Stimulated activated CD8-positive, alpha-beta memory T cell treated with anti-CD3 and anti-CD28 coated beads, Interleukin-12 subunit alpha, Interleukin-12 subunit beta, amount 100 ng/mL, for 4 hours (primary cell): ENCODE data around the gene SLC6A1.

ENCODE experiments used
- DNase-seq: peaks from one replicate; pipeline ENCODE4 v3.0.0-alpha.2; 2020; ENCODE audit warnings: low read depth

The SLC6A1 gene

GRCh38 chr3:11019116-11019819 is 26.7 kb downstream of the SLC6A1 start:
- DNase-seq: no peak

GRCh38 chr3:11020764-11021163 is 28.2 kb downstream of the SLC6A1 start:
- no peak for DNase-seq

GRCh38 chr3:11021611-11022011 is 29.1 kb downstream of the SLC6A1 start:
- DNase-seq: no peak

- DNase-seq: no peak
Measured at GRCh38 chr3:11022115-11022514, 29.6 kb downstream of the SLC6A1 start.

- no peak for DNase-seq
Measured at GRCh38 chr3:11024181-11024580, 31.6 kb downstream of the SLC6A1 start.

GRCh38 chr3:11029948-11030347 is 37.4 kb downstream of the SLC6A1 start:
- DNase-seq: no peak

GRCh38 chr3:11033871-11034270 is 41.3 kb downstream of the SLC6A1 start:
- DNase-seq: no peak

GRCh38 chr3:11034309-11034985 is 41.9 kb downstream of the SLC6A1 start:
- no peak for DNase-seq

- DNase-seq: no peak
Measured at GRCh38 chr3:11035757-11036505, 43.4 kb downstream of the SLC6A1 start.

- DNase-seq: no peak
Measured at GRCh38 chr3:11037241-11037873, 44.8 kb downstream of the SLC6A1 start.

- no peak for DNase-seq
Measured at GRCh38 chr3:11037976-11038375, 45.4 kb downstream of the SLC6A1 start.

- DNase-seq: no peak
Measured at GRCh38 chr3:11045536-11045935, 53.0 kb downstream of the SLC6A1 start.

- no peak for DNase-seq
Measured at GRCh38 chr3:11047500-11047899, 55.0 kb downstream of the SLC6A1 start.

GRCh38 chr3:11050666-11051323 is 58.2 kb downstream of the SLC6A1 start:
- DNase-seq: no peak

- no peak for DNase-seq
Measured at GRCh38 chr3:11053926-11054503, 61.5 kb downstream of the SLC6A1 start.

- no peak for DNase-seq
Measured at GRCh38 chr3:11054739-11055438, 62.3 kb downstream of the SLC6A1 start.

- no peak for DNase-seq
Measured at GRCh38 chr3:11055496-11055895, 62.9 kb downstream of the SLC6A1 start.

GRCh38 chr3:11056531-11057050 is 64.0 kb downstream of the SLC6A1 start:
- no peak for DNase-seq

- DNase-seq: no peak
Measured at GRCh38 chr3:11057655-11058054, 65.1 kb downstream of the SLC6A1 start.

GRCh38 chr3:11059090-11059798 is 66.7 kb downstream of the SLC6A1 start:
- DNase-seq: no peak
